Measurements from ENCODE around the gene MAP3K7.

MAP3K7 gene

DNA sequence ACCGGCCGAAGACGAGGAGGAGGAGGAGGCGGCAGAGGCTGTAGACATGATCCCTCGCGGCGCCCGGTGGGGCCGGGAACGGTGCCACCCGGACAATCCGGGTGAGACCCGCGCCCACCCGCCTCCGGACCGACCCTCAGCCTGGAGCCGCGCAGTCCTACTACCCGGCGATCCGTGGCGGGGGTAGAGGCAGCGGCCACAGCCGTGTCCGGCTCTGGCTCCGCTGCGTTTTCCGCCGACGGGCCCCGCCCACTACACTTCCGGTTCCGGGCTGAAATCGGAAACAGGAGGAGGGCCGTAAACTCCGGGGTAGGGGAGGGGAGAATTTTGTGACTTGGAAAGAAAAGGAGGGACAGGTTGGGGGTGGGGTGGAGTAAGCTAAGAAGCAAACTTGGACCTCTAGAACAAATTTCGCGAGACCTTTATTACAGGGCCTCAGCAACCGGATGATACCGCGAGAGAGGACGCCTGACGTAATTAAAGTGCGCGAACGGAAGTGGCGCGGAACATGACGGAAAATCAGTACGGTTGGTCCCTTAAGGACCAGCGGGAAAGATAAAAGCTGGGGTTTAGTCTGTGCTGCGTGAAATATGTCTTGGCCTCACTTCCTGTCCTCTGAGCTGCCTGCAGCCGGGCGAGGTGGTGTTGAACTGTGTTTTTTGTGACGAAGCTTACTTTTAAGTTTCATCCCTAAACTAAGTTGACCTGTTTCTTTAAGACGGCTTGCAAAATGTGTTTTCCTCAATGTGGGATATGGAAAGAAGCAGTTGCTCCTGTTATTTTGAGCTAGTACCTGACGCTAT lies at the start of gene MAP3K7:
Gene MAP3K7 (minus strand): TSS at position 237 of the 803 bp plus-strand sequence. CDS start 189 bp downstream, at position 48.
- Histone ChIP-seq H3K36me3 (ENCODE audit: insufficient read depth, insufficient read length, low read length) (no peaks in the 10 kb centered on the region), H3K9me3 (ENCODE audit: insufficient read depth, low read length) (no peaks in the 10 kb centered on the region), H3K4me1 (ENCODE audit: insufficient read depth, insufficient read length) (no peaks in the 10 kb centered on the region), H3K27me3 (ENCODE audit: insufficient read depth, insufficient read length) (no peaks in the 10 kb centered on the region), H3K4me3 (ENCODE audit: insufficient read length, low read depth) (peak within 1 kb of the TSS; percentile 95), H3K9ac (ENCODE audit: insufficient read length, low read depth) (peak within 1 kb of the TSS; percentile 91)
- TF ChIP-seq YY1 (IDR thresholded peaks at IDR 0.05; ENCODE audit: insufficient read depth, insufficient read length) (peak; percentile 41), ZNF274 (IDR thresholded peaks at IDR 0.05; ENCODE audit: low read depth, low read length) (no peak), SUZ12 (IDR thresholded peaks at IDR 0.05; ENCODE audit: extremely low read depth, insufficient read depth, insufficient read length) (no peak)
- peak; percentile 89 for DNase-seq (ENCODE audit: low read depth, low spot score)

DNA sequence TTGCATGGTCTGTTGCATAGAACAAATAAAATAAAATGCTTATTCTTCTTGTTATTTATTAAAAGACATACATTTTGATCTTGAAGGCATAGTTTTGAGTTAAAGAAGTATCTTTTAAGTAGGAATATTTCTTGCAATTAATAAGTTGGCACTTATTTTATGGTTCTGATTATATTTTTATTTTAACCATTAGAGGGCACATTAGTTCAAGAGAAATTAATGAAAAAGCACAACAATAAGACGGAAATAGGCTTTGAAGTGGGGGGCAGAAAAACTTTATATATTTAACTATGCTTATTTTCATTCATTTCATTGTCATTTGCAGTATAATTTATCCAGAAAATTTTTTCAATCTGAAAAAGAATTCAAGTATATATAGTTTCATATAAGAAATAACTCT lies 44.2 kb upstream of the MAP3K7 start:
- Histone ChIP-seq H3K4me1 (ENCODE audit: insufficient read depth, insufficient read length) (no peaks in the 10 kb centered on the region), H3K9ac (ENCODE audit: insufficient read length, low read depth) (no peak overlapping the region), H3K9me3 (ENCODE audit: insufficient read depth, low read length) (no peaks in the 10 kb centered on the region), H3K36me3 (ENCODE audit: insufficient read depth, insufficient read length, low read length) (no peaks in the 10 kb centered on the region), H3K27me3 (ENCODE audit: insufficient read depth, insufficient read length) (no peaks in the 10 kb centered on the region), H3K4me3 (ENCODE audit: insufficient read length, low read depth) (no peak overlapping the region)
- no peak for DNase-seq (ENCODE audit: low read depth, low spot score)
- TF ChIP-seq ZNF274 (IDR thresholded peaks at IDR 0.05; ENCODE audit: low read depth, low read length) (no peak), YY1 (IDR thresholded peaks at IDR 0.05; ENCODE audit: insufficient read depth, insufficient read length) (no peak), SUZ12 (IDR thresholded peaks at IDR 0.05; ENCODE audit: extremely low read depth, insufficient read depth, insufficient read length) (no peak)

DNA sequence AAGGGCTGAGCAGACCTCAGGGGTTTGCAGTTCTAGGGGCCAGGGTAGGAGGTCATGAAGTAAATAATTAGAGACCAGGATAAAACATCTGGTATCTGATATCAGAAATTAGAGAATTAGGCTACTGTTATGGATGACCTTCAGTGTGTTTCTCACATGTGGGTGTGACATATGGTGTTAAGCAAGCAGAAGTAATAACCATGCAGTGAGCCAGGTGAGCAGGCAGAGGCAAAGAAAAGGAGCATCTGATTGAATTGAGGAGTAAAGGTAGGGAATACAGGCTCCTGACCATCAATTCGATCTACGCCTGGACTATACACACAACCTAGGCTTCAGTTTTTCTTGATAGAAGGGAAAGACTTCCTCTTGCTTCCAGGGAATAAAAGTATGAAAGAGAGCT lies 34.7 kb upstream of the MAP3K7 start:
- no peak overlapping the region for H3K4me3 ChIP-seq (ENCODE audit: insufficient read length, low read depth)
- no peak for DNase-seq (ENCODE audit: low read depth, low spot score)
- no peaks in the 10 kb centered on the region for H3K27me3 ChIP-seq (ENCODE audit: insufficient read depth, insufficient read length)
- no peak overlapping the region for H3K9ac ChIP-seq (ENCODE audit: insufficient read length, low read depth)
- TF ChIP-seq SUZ12 (IDR thresholded peaks at IDR 0.05; ENCODE audit: extremely low read depth, insufficient read depth, insufficient read length) (no peak), ZNF274 (IDR thresholded peaks at IDR 0.05; ENCODE audit: low read depth, low read length) (no peak), YY1 (IDR thresholded peaks at IDR 0.05; ENCODE audit: insufficient read depth, insufficient read length) (no peak)
- H3K36me3 ChIP-seq (ENCODE audit: insufficient read depth, insufficient read length, low read length), result no peaks in the 10 kb centered on the region
- H3K9me3 ChIP-seq (ENCODE audit: insufficient read depth, low read length), result peaks cover 7% of the 10 kb centered on the region; the same call in 1 of the 2 replicates
- H3K4me1 ChIP-seq (ENCODE audit: insufficient read depth, insufficient read length), result no peaks in the 10 kb centered on the region

DNA sequence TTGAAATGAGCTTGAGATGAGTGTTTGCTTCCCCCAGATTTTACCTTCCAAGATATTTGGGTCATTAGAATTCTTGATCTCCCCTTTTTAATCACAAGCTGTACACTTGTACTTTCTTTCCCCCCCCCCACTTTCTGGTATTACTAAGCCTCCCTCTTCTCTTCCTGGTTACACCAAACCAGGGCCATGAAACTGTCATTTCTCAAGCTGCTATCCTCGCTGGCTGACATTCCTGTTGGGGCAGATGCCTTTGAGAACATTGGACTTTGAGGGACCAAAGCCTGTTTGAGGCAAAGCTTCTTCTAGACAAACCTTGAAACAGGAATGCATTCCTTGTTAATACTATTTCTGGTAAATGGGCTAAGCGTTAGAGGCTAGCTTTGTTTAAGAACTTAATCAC lies 32.3 kb upstream of the MAP3K7 start:
- H3K9ac ChIP-seq (ENCODE audit: insufficient read length, low read depth), result no peak overlapping the region
- TF ChIP-seq ZNF274 (IDR thresholded peaks at IDR 0.05; ENCODE audit: low read depth, low read length), result no peak
- TF ChIP-seq SUZ12 (IDR thresholded peaks at IDR 0.05; ENCODE audit: extremely low read depth, insufficient read depth, insufficient read length), result no peak
- no peak for TF ChIP-seq YY1 (IDR thresholded peaks at IDR 0.05; ENCODE audit: insufficient read depth, insufficient read length)
- H3K9me3 ChIP-seq (ENCODE audit: insufficient read depth, low read length), result peaks cover 7% of the 10 kb centered on the region; the same call in 1 of the 2 replicates
- no peaks in the 10 kb centered on the region for H3K27me3 ChIP-seq (ENCODE audit: insufficient read depth, insufficient read length)
- DNase-seq (ENCODE audit: low read depth, low spot score), result no peak
- no peaks in the 10 kb centered on the region for H3K4me1 ChIP-seq (ENCODE audit: insufficient read depth, insufficient read length)
- H3K4me3 ChIP-seq (ENCODE audit: insufficient read length, low read depth), result no peak overlapping the region
- no peaks in the 10 kb centered on the region for H3K36me3 ChIP-seq (ENCODE audit: insufficient read depth, insufficient read length, low read length)

DNA sequence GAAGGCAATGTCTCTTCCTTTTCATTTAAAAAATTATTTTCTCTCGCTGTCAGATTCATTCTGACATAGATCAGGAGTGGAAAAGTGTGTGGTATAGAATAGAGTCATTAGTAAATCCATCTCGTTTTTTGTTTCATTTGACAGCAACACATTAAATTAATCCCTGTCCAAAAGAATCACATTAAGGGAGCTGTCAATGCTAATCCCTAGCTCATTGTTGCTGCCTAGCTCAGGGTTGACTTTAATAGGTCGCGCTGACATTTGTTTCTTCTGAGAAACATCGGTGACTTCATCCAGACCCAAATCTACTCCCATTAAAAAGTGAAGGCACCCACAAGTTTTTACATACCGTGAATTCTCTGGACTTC lies 25.4 kb upstream of the MAP3K7 start:
- Histone ChIP-seq H3K27me3 (ENCODE audit: insufficient read depth, insufficient read length) (peaks cover 5% of the 10 kb centered on the region), H3K4me3 (ENCODE audit: insufficient read length, low read depth) (no peak overlapping the region), H3K9ac (ENCODE audit: insufficient read length, low read depth) (no peak overlapping the region), H3K36me3 (ENCODE audit: insufficient read depth, insufficient read length, low read length) (no peaks in the 10 kb centered on the region), H3K9me3 (ENCODE audit: insufficient read depth, low read length) (no peaks in the 10 kb centered on the region), H3K4me1 (ENCODE audit: insufficient read depth, insufficient read length) (no peaks in the 10 kb centered on the region)
- DNase-seq (ENCODE audit: low read depth, low spot score), result no peak
- TF ChIP-seq SUZ12 (IDR thresholded peaks at IDR 0.05; ENCODE audit: extremely low read depth, insufficient read depth, insufficient read length) (no peak), ZNF274 (IDR thresholded peaks at IDR 0.05; ENCODE audit: low read depth, low read length) (no peak), YY1 (IDR thresholded peaks at IDR 0.05; ENCODE audit: insufficient read depth, insufficient read length) (no peak)

DNA sequence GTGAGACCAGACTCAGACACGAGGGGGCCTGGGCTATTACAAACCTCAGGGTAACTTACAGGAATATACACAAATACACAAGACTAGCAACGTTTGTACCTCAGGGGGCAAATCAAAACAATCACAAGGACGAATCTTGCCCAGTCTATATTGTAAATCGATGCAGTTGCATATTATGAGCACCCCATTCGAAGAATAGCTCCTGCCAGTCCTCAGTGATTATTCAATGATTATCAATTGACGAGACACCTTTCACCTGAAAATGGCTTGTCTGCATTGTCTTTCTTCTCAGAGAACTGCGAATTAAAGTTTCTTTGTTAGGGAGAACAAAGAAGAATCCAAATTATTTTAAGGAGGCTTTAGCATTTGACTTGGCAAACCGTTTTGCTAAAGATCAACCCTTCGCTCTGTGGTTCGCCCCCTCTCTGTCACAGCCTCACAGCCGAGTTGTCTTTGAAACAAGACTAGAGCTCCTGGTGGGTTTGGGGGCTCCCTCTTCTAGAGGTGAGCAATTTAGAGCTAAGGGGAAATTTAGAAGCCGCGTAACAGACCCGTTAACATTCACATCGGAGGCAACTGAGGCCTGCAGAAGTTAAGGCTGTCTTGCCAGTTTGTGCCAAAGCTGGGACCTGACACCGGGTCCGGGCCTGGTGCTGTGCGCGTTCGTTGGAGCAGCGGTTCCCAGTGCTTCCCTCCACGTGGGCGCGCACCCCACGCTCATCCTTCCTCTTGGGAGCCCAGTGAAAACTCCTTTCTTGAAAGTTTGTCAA lies 24.9 kb upstream of the MAP3K7 start:
- Histone ChIP-seq H3K27me3 (ENCODE audit: insufficient read depth, insufficient read length) (peaks cover 5% of the 10 kb centered on the region), H3K4me1 (ENCODE audit: insufficient read depth, insufficient read length) (no peaks in the 10 kb centered on the region), H3K9me3 (ENCODE audit: insufficient read depth, low read length) (no peaks in the 10 kb centered on the region), H3K36me3 (ENCODE audit: insufficient read depth, insufficient read length, low read length) (no peaks in the 10 kb centered on the region), H3K4me3 (ENCODE audit: insufficient read length, low read depth) (peak overlapping the region; percentile 62), H3K9ac (ENCODE audit: insufficient read length, low read depth) (peak overlapping the region; percentile 75)
- no peak for DNase-seq (ENCODE audit: low read depth, low spot score)
- TF ChIP-seq SUZ12 (IDR thresholded peaks at IDR 0.05; ENCODE audit: extremely low read depth, insufficient read depth, insufficient read length) (no peak), ZNF274 (IDR thresholded peaks at IDR 0.05; ENCODE audit: low read depth, low read length) (no peak), YY1 (IDR thresholded peaks at IDR 0.05; ENCODE audit: insufficient read depth, insufficient read length) (no peak)
